ENCODE results near the gene CCR4. TPM values are rescaled to one million over a fixed set of nuclear protein-coding genes. Genes with fewer than 3 reads are reported as not detected.

CCR4 gene
- total RNA-seq, 1 experiment from 2014 or later, result 0.10 TPM

- Histone ChIP-seq H3K27me3 (ENCODE audit: control insufficient read depth, insufficient read depth, low read length) (no peaks in the 10 kb centered on the region), H3K9me3 (ENCODE audit: control insufficient read depth, insufficient read depth, low read depth, low read length) (no peaks in the 10 kb centered on the region), H3K4me1 (ENCODE audit: control insufficient read depth, insufficient read depth, low read length) (no peaks in the 10 kb centered on the region), H3K36me3 (ENCODE audit: control insufficient read depth, insufficient read depth, low read length) (no peaks in the 10 kb centered on the region), H3K4me3 (ENCODE audit: low read depth in 2 of 2, low read length in 2 of 2) (no peak overlapping the region), H3K27ac (ENCODE audit: low read length) (no peak overlapping the region)
- no peak for DNase-seq (ENCODE audit: low read depth, low spot score)
- ChIA-PET CTCF (no interaction called here), POLR2A (no interaction called here)
- BruUV-seq (replicated peaks), result no TSS peak
- TF ChIP-seq, protein P1, sequence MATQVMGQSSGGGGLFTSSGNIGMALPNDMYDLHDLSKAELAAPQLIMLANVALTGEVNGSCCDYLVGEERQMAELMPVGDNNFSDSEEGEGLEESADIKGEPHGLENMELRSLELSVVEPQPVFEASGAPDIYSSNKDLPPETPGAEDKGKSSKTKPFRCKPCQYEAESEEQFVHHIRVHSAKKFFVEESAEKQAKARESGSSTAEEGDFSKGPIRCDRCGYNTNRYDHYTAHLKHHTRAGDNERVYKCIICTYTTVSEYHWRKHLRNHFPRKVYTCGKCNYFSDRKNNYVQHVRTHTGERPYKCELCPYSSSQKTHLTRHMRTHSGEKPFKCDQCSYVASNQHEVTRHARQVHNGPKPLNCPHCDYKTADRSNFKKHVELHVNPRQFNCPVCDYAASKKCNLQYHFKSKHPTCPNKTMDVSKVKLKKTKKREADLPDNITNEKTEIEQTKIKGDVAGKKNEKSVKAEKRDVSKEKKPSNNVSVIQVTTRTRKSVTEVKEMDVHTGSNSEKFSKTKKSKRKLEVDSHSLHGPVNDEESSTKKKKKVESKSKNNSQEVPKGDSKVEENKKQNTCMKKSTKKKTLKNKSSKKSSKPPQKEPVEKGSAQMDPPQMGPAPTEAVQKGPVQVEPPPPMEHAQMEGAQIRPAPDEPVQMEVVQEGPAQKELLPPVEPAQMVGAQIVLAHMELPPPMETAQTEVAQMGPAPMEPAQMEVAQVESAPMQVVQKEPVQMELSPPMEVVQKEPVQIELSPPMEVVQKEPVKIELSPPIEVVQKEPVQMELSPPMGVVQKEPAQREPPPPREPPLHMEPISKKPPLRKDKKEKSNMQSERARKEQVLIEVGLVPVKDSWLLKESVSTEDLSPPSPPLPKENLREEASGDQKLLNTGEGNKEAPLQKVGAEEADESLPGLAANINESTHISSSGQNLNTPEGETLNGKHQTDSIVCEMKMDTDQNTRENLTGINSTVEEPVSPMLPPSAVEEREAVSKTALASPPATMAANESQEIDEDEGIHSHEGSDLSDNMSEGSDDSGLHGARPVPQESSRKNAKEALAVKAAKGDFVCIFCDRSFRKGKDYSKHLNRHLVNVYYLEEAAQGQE (IDR thresholded peaks at IDR 0.05; ENCODE audit: insufficient read depth in 1 of 2, low read depth in 2 of 2, low read length in 1 of 2), result no peak
- TF ChIP-seq SIN3A (IDR thresholded peaks at IDR 0.05; ENCODE audit: borderline replicate concordance, insufficient read depth, low read depth, low read length), result no peak
- TF ChIP-seq TCF7L2 (IDR thresholded peaks at IDR 0.05; ENCODE audit: low read depth, low read length), result no peak
- no peak for TF ChIP-seq POLR2AphosphoS5 (IDR thresholded peaks at IDR 0.05; ENCODE audit: low read depth, low read length)
- no peak for TF ChIP-seq CTCF (IDR thresholded peaks at IDR 0.05)
- no peak for ATAC-seq
- in situ Hi-C loops (cut with HindIII; ENCODE audit: low pct_unique_long_range_greater_than_20kb, low sequenced_read_pairs), result no loop called here
- intact Hi-C loops (cut with micrococcal nuclease; ENCODE audit: unreplicated experiment), result no loop called here
Measured at GRCh38 chr3:32919920-32920319, 31.5 kb upstream of the CCR4 start.

DNA sequence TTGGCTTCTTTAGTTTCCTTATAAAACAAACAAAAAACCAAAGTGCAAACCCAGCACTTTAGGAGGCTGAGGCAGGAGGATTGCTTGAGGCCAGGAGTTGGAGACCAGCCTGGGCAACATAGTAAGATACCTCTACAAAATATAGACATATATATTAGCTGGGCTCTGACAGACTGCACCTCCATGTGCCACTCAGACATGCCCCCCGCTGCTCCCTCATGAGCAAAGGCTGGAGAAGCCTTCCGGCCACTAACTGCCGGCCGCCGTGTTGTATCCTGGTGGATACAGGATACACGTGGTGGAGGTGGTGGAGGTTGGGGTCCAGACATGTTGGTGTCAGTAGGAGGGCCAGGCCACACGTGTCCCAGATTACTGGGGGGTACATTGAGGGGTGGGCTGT lies 29.4 kb upstream of the CCR4 start:
- ChIA-PET CTCF (no interaction called here), POLR2A (interaction anchor here (0.5 kb wide), 1 partner anchor 9 kb away, joined by 5 read pairs; no protein-coding TSS in a partner anchor)
- ATAC-seq, result no peak
- H3K9me3 ChIP-seq (ENCODE audit: control insufficient read depth, insufficient read depth, low read depth, low read length), result no peaks in the 10 kb centered on the region
- no peak for TF ChIP-seq POLR2AphosphoS5 (IDR thresholded peaks at IDR 0.05; ENCODE audit: low read depth, low read length)
- no peak for TF ChIP-seq CTCF (IDR thresholded peaks at IDR 0.05)
- TF ChIP-seq, protein P1 (IDR thresholded peaks at IDR 0.05; ENCODE audit: insufficient read depth in 1 of 2, low read depth in 2 of 2, low read length in 1 of 2), result no peak
- TF ChIP-seq SIN3A (IDR thresholded peaks at IDR 0.05; ENCODE audit: borderline replicate concordance, insufficient read depth, low read depth, low read length), result no peak
- no peak for TF ChIP-seq TCF7L2 (IDR thresholded peaks at IDR 0.05; ENCODE audit: low read depth, low read length)
- no peaks in the 10 kb centered on the region for H3K36me3 ChIP-seq (ENCODE audit: control insufficient read depth, insufficient read depth, low read length)
- in situ Hi-C loops (cut with HindIII; ENCODE audit: low pct_unique_long_range_greater_than_20kb, low sequenced_read_pairs) (no loop called here), intact Hi-C loops (cut with micrococcal nuclease; ENCODE audit: unreplicated experiment) (no loop called here)
- no peak overlapping the region for H3K4me3 ChIP-seq (ENCODE audit: low read depth in 2 of 2, low read length in 2 of 2)
- no peak for DNase-seq (ENCODE audit: low read depth, low spot score)
- H3K4me1 ChIP-seq (ENCODE audit: control insufficient read depth, insufficient read depth, low read length), result no peaks in the 10 kb centered on the region
- H3K27ac ChIP-seq (ENCODE audit: low read length), result no peak overlapping the region
- no TSS peak for BruUV-seq (replicated peaks)
- no peaks in the 10 kb centered on the region for H3K27me3 ChIP-seq (ENCODE audit: control insufficient read depth, insufficient read depth, low read length)
